Measurements from ENCODE around the gene GUCY2C. TPM values are rescaled to one million over a fixed set of nuclear protein-coding genes. Genes with fewer than 3 reads are reported as not detected.

GUCY2C gene
- polyA plus RNA-seq, 1 donor, result 1.1 TPM

- no peak for DNase-seq
Observed at GRCh38 chr12:14628771-14629170, 67.6 kb downstream of the GUCY2C start.

- no peak for DNase-seq
Observed at GRCh38 chr12:14621826-14622225, 74.6 kb downstream of the GUCY2C start.

- DNase-seq, result no peak
Observed at GRCh38 chr12:14619741-14620501, 76.5 kb downstream of the GUCY2C start.

- no peak for DNase-seq
Observed at GRCh38 chr12:14618983-14619382, 77.4 kb downstream of the GUCY2C start.

- no peak for DNase-seq
Observed at GRCh38 chr12:14614704-14615121, 81.7 kb downstream of the GUCY2C start.

- no peak for DNase-seq
Observed at GRCh38 chr12:14613718-14614117, 82.7 kb downstream of the GUCY2C start.

GRCh38 chr12:14612898-14613445 is 83.4 kb downstream of the GUCY2C start:
- DNase-seq, result no peak

GRCh38 chr12:14612250-14612649 is 84.1 kb downstream of the GUCY2C start:
- DNase-seq, result no peak

GRCh38 chr12:14611640-14612203 is 84.7 kb downstream of the GUCY2C start:
- DNase-seq, result no peak

GRCh38 chr12:14607568-14607967 is 88.8 kb downstream of the GUCY2C start:
- DNase-seq, result no peak

GRCh38 chr12:14605401-14605989 is 90.9 kb downstream of the GUCY2C start:
- DNase-seq, result no peak

- no peak for DNase-seq
Observed at GRCh38 chr12:14601692-14602478, 94.5 kb downstream of the GUCY2C start.

- DNase-seq, result no peak
Observed at GRCh38 chr12:14597480-14597879, 98.9 kb downstream of the GUCY2C start.

- no peak for DNase-seq
Observed at GRCh38 chr12:14591719-14592118, 104.7 kb downstream of the GUCY2C start.

GRCh38 chr12:14589169-14590004 is 107.0 kb downstream of the GUCY2C start:
- no peak for DNase-seq

GRCh38 chr12:14588571-14588970 is 107.8 kb downstream of the GUCY2C start:
- no peak for DNase-seq

GRCh38 chr12:14578646-14579045 is 117.8 kb downstream of the GUCY2C start:
- DNase-seq, result no peak

- no peak for DNase-seq
Observed at GRCh38 chr12:14577344-14577743, 119.1 kb downstream of the GUCY2C start.

GRCh38 chr12:14576896-14577295 is 119.5 kb downstream of the GUCY2C start:
- DNase-seq, result no peak

GRCh38 chr12:14575585-14575984 is 120.8 kb downstream of the GUCY2C start:
- no peak for DNase-seq

- no peak for DNase-seq
Observed at GRCh38 chr12:14573118-14573517, 123.3 kb downstream of the GUCY2C start.
